Stimulated activated naive CD8-positive, alpha-beta T cell treated with anti-CD3 and anti-CD28 coated beads, Interleukin-15, amount 100 ng/mL, for 72 hours (primary cell): ENCODE measurements around the gene EDA.

ENCODE experiments used
- ATAC-seq: fragments of 150-1000 bp; cut with Tn5 transposase; 2 replicates; pipeline ENCODE4 v1.10.0; 2021; ENCODE audit warnings: mild to moderate bottlenecking, moderate library complexity
- DNase-seq, 2 donors: peaks; one replicate each; pipeline ENCODE4 v3.0.0; 2021 to 2022
- H3K27ac Mint-ChIP-seq, 2 donors: one replicate each; pipeline ENCODE4 v1.8.0; 2022; ENCODE audit warnings: mild to moderate bottlenecking in 2 of 2, mixed read lengths in 2 of 2, moderate library complexity in 2 of 2
- H3K27me3 Mint-ChIP-seq: one replicate; pipeline ENCODE4 v1.8.0; 2022; ENCODE audit warnings: mixed read lengths
- H3K4me1 Mint-ChIP-seq: one replicate; pipeline ENCODE4 v1.8.0; 2022; ENCODE audit warnings: mild to moderate bottlenecking, mixed read lengths
- H3K4me3 Mint-ChIP-seq, 2 donors: one replicate each; pipeline ENCODE4 v1.8.0; 2022; ENCODE audit warnings: mild to moderate bottlenecking in 2 of 2, mixed read lengths in 2 of 2, moderate library complexity in 1 of 2
- H3K9me3 Mint-ChIP-seq, 2 donors: one replicate each; pipeline ENCODE4 v1.8.0; 2022; ENCODE audit warnings: mixed read lengths in 2 of 2

EDA gene

DNA sequence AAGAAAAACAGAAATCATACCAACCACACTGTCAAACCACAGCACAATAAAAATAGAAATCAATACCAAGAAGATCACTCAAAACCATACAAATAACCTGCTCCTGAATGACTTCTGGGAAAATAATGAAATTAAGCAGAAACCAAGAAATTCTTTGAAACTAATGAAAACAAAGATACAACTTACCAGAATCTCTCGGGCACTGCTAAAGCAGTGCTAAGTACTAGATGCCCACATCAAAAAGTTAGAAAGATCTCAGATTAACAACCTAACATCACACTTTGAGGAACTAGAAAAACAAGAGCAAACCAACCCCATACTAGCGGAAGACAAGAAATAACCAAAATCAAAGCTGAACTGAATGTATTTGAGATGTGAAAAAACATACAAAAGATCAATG is 400.6 kb downstream of the EDA start:
- no peak for DNase-seq
- ATAC-seq, result peak; percentile 85
- H3K27me3 Mint-ChIP-seq, result no peaks in the 10 kb centered on the region
- no peaks in the 10 kb centered on the region for H3K9me3 Mint-ChIP-seq
- peak overlapping the region in 1 of 2 donors; percentile 19 for H3K4me3 Mint-ChIP-seq
- no peak overlapping the region for H3K27ac Mint-ChIP-seq
- H3K4me1 Mint-ChIP-seq, result peaks cover 13% of the 10 kb centered on the region

DNA sequence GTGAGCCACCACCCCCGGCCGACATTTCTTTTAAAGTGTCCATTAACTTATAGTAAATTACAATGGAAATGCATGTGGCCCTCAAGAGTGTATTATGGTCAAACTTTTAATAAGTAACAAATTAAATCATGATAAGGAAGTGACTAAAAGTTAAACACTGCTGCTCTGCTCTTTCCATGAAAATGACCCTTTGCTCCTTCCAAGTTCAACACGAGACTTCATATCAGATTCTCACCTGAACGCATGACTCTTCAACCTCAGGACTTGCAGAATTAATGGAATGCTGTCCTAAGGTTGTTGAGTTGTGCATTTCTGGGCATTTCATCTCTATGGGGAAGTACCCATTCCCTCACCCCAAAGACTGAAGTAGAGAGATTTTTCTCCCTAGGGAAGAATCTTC is 406.7 kb downstream of the EDA start:
- no peak overlapping the region for H3K27ac Mint-ChIP-seq
- DNase-seq, result no peak
- H3K4me1 Mint-ChIP-seq, result peaks cover 19% of the 10 kb centered on the region
- no peaks in the 10 kb centered on the region for H3K9me3 Mint-ChIP-seq
- ATAC-seq, result no peak
- no peak overlapping the region for H3K4me3 Mint-ChIP-seq
- H3K27me3 Mint-ChIP-seq, result no peaks in the 10 kb centered on the region

DNA sequence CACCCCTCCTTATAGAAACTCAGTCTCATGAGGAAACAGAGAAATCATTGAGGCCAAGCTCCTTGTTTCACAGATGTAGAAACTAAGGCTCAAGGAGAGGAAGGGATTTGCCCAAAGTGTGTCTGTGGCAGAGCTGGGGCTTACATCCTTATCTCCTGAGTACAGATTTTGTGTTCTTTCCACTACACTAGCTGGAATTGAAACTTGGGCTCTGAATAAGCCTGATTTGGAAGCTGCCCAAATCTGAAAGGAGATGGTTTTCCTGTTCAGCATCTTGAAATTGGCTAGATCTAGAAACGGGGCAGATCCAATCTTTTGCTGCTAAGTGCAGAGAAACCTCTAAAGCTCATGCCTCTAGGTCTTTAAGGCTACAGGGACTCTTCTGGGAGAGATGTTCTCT is 409.6 kb downstream of the EDA start:
- Mint-ChIP-seq H3K27ac (no peak overlapping the region), H3K9me3 (no peaks in the 10 kb centered on the region), H3K4me1 (peaks cover 19% of the 10 kb centered on the region), H3K4me3 (no peak overlapping the region), H3K27me3 (no peaks in the 10 kb centered on the region)
- DNase-seq, result no peak
- no peak for ATAC-seq

DNA sequence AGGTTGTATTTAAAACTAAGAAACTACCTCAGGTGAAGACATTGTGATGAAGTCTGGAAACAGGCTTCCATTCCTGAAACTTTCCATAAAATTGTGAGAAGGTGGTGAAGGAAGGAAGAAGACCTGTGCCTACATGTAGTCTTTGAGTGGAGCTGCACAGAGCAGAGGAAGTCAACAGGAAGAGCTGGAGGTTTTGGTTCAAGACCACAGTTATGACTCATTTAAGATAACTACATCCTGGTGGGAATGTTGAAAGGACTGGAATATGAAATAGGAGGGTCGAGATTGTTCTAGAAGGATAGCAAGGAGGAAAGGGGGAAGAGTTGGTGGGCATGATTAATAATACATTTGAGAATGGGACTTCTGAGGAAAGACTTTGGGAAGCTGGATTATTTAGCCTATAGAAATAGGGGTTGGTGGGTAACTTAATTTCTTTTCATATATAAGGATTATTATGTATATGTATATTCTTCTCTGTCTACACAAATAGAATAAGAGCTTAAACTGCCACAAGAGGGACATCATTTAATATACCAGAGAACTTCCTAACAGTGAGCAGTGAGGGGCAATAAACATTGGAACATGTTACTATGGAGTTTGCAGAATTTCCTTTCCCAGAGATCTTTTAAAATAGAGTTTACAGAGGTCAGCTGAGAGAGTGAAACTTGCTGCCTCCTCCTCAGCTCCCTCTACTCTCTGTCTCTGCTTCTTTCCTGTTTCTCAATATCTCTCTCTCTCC is 410.4 kb downstream of the EDA start:
- no peaks in the 10 kb centered on the region for H3K27me3 Mint-ChIP-seq
- no peak overlapping the region for H3K4me3 Mint-ChIP-seq
- H3K4me1 Mint-ChIP-seq, result peaks cover 19% of the 10 kb centered on the region
- no peak overlapping the region for H3K27ac Mint-ChIP-seq
- ATAC-seq (no peak), DNase-seq (no peak)
- H3K9me3 Mint-ChIP-seq, result no peaks in the 10 kb centered on the region

DNA sequence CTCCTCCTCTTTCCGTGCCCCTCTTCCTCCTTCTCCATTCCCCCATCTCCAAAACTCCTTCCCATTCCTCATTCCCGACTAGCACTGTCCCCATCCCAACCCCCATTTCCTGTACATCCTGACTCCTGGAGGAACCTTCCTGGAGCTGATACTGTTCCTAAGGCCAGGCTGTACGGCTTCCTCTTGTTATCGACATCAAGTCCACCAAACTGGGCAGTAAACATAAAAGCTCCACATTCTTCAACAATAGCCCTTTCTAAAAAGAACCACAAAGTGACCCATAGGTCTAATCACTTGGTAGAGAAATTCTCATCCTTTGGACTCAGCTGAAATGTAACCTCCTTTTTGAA is 410.9 kb downstream of the EDA start:
- Mint-ChIP-seq H3K4me1 (peaks cover 19% of the 10 kb centered on the region), H3K27ac (no peak overlapping the region)

DNA sequence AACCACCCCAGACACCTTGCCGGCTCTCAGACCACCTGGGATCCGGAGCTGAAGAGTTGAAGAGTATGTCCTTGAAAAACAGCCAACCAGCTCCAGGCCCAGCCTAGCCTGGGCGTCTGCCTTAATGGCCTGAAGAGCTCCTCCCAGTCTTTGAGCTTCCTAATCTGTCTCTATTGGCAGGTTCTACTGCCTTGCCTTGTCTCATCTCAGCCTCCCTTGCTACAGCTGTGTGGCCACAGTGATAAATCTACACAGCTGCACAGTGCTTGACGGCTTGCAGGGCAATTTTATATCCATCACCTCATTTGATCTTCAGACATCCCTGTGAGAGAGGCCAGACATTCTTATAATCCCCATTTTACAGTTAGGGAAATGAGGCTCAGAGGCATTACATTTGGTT is 413.9 kb downstream of the EDA start:
- Mint-ChIP-seq H3K27ac (no peak overlapping the region), H3K4me3 (no peak overlapping the region), H3K27me3 (no peaks in the 10 kb centered on the region), H3K4me1 (peaks cover 24% of the 10 kb centered on the region), H3K9me3 (no peaks in the 10 kb centered on the region)
- no peak for DNase-seq
- no peak for ATAC-seq

More for the DNA sequence above, 410.9 kb downstream of the EDA start:
- Mint-ChIP-seq H3K9me3 (no peaks in the 10 kb centered on the region), H3K4me3 (no peak overlapping the region), H3K27me3 (no peaks in the 10 kb centered on the region)
- DNase-seq (no peak), ATAC-seq (no peak)

DNA sequence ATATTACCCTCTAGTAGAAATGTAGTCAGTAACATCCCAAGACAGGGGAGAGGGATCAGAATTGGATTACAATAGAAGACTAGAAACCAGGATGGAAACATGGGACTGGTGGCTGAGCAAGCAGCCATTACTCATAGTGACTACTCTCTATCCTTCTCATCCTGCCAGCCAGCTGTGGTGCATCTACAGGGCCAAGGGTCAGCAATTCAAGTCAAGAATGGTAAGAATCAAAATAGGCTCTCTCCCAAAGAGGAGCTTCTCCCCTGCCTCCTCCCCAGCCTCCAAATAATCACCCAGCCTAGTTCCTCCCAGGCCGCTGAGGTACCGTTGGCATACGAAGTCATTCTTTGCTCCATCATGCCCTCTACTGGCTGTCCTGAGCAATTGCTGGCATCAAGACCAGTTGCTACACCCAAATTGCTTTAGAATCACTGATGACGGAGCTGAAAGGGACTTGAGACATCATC is 414.4 kb downstream of the EDA start:
- DNase-seq, result peak; percentile 26 to 32
- Mint-ChIP-seq H3K4me3 (no peak overlapping the region), H3K4me1 (peaks cover 23% of the 10 kb centered on the region), H3K27ac (no peak overlapping the region), H3K9me3 (no peaks in the 10 kb centered on the region), H3K27me3 (no peaks in the 10 kb centered on the region)
- peak; percentile 56 for ATAC-seq

DNA sequence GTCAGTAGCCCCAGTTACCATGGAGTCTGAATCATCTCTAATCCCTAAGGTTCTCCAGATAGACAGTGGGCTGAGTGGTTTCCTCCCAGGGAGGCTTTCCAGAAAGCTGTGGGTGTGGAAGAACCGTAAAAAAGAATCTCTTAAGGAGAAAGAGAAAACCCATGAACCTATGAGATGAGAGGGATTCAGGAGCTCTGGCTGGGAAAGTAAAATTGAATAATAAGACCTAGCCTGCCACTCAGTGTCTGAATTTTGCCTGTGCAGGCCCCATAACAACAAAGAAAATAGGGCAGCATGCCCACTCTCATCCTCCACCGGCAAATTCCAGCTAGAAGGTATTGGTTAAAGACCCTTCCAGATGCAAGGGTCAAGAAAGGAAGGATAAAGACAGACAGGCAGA is 416.9 kb downstream of the EDA start:
- ATAC-seq (no peak), DNase-seq (no peak)
- peaks cover 5% of the 10 kb centered on the region for H3K4me1 Mint-ChIP-seq
- H3K9me3 Mint-ChIP-seq, result no peaks in the 10 kb centered on the region
- no peak overlapping the region for H3K27ac Mint-ChIP-seq
- H3K27me3 Mint-ChIP-seq, result no peaks in the 10 kb centered on the region
- H3K4me3 Mint-ChIP-seq, result no peak overlapping the region

DNA sequence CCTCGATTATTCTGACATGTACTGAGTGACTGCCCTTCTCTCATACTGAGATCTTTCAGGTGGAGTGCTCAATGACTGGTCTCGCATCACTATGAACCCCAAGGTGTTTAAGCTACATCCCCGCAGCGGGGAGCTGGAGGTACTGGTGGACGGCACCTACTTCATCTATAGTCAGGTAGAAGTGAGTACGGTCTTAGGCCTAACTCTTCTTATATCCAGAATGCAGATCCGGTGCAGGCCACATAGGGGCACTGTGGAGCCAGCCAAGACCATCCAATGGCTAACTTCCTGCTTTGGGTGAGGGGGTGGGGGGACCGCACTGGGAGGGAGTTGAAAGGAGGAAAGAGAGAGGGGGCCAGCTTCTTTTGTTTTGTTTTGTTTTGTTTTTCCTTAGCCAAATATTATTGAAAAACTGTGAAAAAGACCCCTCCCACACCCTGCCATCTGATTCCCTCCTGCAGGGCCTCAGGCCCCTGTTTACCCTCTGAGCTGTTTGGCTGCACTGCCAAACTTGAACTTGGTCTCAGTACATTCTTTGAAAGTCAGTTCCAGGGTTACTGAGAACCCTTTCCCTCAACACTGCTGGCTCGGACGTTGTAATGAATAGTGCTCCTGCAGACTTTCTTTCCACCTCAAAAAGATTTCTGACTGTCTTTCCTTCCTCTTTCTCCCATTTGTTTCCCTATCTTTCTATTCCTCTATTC is 417.6 kb downstream of the EDA start:
- no peaks in the 10 kb centered on the region for H3K27me3 Mint-ChIP-seq
- H3K9me3 Mint-ChIP-seq, result no peaks in the 10 kb centered on the region
- H3K4me1 Mint-ChIP-seq, result peaks cover 5% of the 10 kb centered on the region
- DNase-seq, result peak; percentile 21 to 34
- ATAC-seq, result peak; percentile 62
- H3K27ac Mint-ChIP-seq, result no peak overlapping the region
- H3K4me3 Mint-ChIP-seq, result no peak overlapping the region

DNA sequence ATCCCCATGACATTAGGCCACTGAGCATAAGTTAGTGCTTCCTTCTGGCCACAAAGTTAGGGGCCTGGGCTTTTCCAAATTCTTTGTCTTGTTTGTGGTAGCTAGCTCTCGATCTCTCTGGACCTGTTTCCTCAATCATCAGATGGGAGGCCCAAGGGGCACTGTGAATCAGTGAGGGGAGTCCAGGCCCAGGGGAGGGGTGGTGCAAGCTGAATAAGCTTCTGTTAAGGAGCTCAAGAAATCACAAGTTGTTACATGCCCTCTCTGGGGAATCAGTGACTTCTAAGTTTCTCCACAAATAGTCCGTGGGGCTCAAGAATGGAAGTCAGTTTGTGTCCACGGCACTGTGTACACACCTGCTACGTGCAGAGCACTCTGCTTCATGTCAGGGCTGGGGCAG is 418.7 kb downstream of the EDA start:
- Mint-ChIP-seq H3K9me3 (no peaks in the 10 kb centered on the region), H3K27ac (no peak overlapping the region), H3K4me3 (no peak overlapping the region), H3K4me1 (peaks cover 5% of the 10 kb centered on the region), H3K27me3 (no peaks in the 10 kb centered on the region)
- DNase-seq, result no peak
- no peak for ATAC-seq

DNA sequence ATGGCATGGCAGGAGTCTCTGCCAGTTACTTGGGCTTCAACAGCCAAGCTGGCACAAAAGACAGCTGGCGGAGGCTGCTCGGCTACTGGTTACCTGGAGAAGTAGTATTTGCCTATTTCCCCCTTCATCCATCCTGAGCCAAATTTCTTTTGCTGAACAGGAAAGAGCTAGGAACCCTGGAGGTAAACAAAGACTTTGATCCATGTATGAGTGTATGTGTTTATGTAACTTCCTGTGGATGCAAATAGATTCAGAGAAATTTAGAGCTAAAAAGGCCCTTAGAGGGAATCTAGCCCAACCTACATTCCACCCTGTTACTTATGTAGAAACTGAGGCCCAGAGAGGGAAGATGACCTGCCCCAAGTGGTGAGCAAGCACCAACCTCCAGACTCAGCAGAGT is 422.6 kb downstream of the EDA start:
- no peaks in the 10 kb centered on the region for H3K9me3 Mint-ChIP-seq
- no peak for ATAC-seq
- H3K27me3 Mint-ChIP-seq, result no peaks in the 10 kb centered on the region
- H3K27ac Mint-ChIP-seq, result no peak overlapping the region
- H3K4me3 Mint-ChIP-seq, result no peak overlapping the region
- DNase-seq, result no peak
- no peaks in the 10 kb centered on the region for H3K4me1 Mint-ChIP-seq

DNA sequence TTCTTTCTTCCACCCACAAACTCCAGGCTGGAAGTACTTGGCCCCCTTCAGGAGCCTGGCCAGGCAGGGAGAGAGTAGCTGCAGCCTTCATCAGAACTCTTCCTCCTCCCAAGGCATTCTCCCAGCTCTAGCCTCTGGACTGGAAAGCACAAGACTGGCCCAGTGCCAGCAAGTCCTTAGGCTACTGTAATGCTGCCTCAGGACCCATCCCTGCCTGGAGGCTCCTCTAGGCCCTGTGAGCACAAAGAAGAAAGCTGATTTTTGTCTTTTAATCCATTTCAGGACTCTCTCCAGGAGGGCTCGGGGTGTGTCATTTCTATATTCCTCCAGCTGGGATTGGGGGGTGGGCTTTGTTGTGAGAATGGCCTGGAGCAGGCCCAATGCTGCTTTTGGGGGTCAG is 423.0 kb downstream of the EDA start:
- no peaks in the 10 kb centered on the region for H3K9me3 Mint-ChIP-seq
- H3K27me3 Mint-ChIP-seq, result no peaks in the 10 kb centered on the region
- H3K27ac Mint-ChIP-seq, result no peak overlapping the region
- H3K4me3 Mint-ChIP-seq, result no peak overlapping the region
- H3K4me1 Mint-ChIP-seq, result no peaks in the 10 kb centered on the region
- no peak for DNase-seq
- ATAC-seq, result no peak

DNA sequence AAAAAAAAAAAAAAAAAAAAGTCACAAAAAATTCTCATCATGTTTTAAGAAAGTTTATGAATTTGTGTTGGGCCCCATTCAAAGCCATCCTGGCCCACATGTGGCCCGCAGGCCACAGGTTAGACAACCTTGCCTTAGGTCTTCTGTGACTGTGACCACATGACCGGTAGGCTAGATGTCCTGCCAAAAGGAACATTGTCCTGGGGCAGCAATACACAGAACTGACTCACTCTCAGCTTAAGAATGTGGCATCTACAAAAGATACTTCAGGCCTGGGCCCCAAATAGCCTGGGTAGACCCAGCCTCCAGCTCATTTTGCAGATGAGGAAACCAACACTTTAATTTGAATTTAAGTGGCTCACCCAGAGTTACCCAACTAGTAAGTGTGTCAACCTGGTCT is 423.8 kb downstream of the EDA start:
- Mint-ChIP-seq H3K9me3 (no peaks in the 10 kb centered on the region), H3K27me3 (peaks cover 4% of the 10 kb centered on the region), H3K4me3 (no peak overlapping the region), H3K27ac (no peak overlapping the region), H3K4me1 (no peaks in the 10 kb centered on the region)
- no peak for DNase-seq
- no peak for ATAC-seq

DNA sequence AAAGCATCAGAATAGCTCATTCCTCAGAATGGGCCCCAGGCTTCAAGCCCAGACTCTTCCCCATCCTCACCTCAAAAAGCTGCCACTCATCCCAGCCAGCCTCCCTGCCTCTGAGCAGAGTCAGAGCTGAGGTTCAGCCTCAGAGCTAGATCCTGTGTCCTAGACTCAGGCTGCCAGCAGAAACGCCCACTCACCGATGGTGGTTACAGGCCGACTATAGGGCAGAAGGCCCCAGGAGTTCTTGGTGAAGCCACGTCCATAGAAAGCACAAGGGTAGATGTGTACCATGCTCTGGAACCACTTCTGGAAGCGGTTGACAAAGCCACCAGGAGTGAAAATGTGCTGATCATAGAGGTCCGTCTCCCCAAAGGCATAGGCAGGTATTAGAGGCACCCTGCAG is 426.1 kb downstream of the EDA start:
- H3K4me1 Mint-ChIP-seq, result no peaks in the 10 kb centered on the region
- DNase-seq, result no peak
- peaks cover 7% of the 10 kb centered on the region for H3K27me3 Mint-ChIP-seq
- no peak overlapping the region for H3K27ac Mint-ChIP-seq
- H3K9me3 Mint-ChIP-seq, result no peaks in the 10 kb centered on the region
- ATAC-seq, result no peak
- no peak overlapping the region for H3K4me3 Mint-ChIP-seq

DNA sequence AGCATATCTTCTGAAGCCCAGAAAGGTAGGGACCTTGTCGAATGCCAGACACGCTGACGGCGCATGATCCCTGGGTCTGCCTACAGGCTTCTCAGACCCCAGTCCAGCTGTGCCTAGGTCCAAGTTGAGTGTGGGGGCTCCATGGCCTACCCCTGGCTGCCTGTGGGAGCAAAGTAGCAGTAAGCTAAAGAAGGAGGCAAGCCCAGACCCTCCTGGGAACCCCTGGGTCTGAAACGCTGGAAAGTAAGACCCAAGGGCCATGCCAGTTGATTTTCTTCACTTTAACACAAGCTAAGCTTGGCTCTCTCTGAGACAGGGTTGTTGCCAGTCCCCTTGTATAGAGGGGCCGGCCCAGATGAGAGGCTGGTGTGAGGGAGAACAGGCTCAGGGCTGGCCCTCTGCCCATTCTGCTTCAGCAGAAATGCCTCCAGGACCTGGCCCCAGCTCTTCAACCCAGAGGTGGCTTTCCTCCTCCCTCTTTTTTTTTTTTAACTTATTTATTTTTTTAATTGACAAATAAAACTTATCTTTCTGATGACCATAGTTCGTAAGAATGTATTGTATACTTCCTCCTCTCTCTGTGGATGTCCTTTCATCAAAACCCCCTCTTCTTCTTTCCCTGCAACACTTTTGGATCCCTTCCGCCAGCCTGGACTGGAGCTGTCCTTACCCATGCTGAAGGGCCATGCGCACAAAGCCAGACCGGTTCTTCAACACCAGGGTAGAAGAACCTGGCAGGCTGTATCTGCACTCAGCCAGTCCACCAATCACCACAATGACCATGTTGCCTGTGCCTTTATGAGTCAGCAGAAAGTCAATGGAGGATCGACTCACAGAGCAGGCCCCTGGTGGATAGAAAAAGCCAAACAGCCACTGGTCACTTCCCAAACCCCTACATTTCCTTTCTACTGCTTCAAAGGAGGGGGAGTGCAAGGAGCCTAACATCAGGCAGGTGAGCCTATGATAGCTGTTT is 426.8 kb downstream of the EDA start:
- H3K27me3 Mint-ChIP-seq, result peaks cover 7% of the 10 kb centered on the region
- H3K27ac Mint-ChIP-seq, result peak overlapping the region in 1 of 2 donors; percentile 29
- ATAC-seq (no peak), DNase-seq (no peak)
- no peak overlapping the region for H3K4me3 Mint-ChIP-seq
- no peaks in the 10 kb centered on the region for H3K9me3 Mint-ChIP-seq
- H3K4me1 Mint-ChIP-seq, result no peaks in the 10 kb centered on the region

DNA sequence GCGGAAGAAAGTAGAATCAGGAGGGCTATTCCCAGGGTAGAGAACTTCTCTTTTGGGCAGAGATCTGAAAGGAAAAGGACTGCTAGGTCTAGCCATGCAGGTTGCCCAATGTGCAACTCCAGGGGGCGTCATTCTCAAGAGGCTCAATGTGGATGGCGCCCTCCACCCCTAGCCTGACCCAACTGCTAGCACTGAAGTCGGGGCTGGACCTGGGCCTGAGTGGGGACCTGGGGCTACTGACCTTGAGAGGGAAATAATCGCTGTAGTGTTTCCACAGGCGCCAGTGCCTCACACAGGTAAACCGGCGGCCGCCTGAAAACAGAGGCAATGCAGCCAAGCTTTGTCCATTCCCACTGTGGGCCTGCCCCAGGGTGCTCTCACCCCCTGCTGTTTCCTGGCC is 427.8 kb downstream of the EDA start:
- Mint-ChIP-seq H3K4me3 (no peak overlapping the region), H3K27me3 (peaks cover 7% of the 10 kb centered on the region), H3K4me1 (no peaks in the 10 kb centered on the region), H3K9me3 (no peaks in the 10 kb centered on the region), H3K27ac (no peak overlapping the region)
- no peak for DNase-seq
- no peak for ATAC-seq
